IPS-15b (cell line): ENCODE measurements around the gene CD68.

ENCODE experiments used
- H3K27me3 ChIP-seq: one replicate; pipeline ENCODE4 v1.6.1; 2013; ENCODE audit warnings: low read length; ENCODE audit not compliant: control insufficient read depth, insufficient read depth
- H3K36me3 ChIP-seq: one replicate; pipeline ENCODE4 v1.6.1; 2013; ENCODE audit warnings: low read length; ENCODE audit not compliant: control insufficient read depth, insufficient read depth
- H3K4me1 ChIP-seq: one replicate; pipeline ENCODE4 v1.6.1; 2013; ENCODE audit warnings: mild to moderate bottlenecking, low read length; ENCODE audit not compliant: control insufficient read depth, insufficient read depth
- H3K4me3 ChIP-seq: one replicate; pipeline ENCODE4 v1.5.1; 2013; ENCODE audit warnings: low read depth, low read length
- H3K9ac ChIP-seq: one replicate; pipeline ENCODE4 v1.6.1; 2013; ENCODE audit warnings: low read depth, mild to moderate bottlenecking, low read length
- H3K9me3 ChIP-seq: one replicate; pipeline ENCODE4 v1.6.1; 2013; ENCODE audit warnings: mild to moderate bottlenecking, low read length; ENCODE audit not compliant: control insufficient read depth, insufficient read depth

Gene CD68

DNA sequence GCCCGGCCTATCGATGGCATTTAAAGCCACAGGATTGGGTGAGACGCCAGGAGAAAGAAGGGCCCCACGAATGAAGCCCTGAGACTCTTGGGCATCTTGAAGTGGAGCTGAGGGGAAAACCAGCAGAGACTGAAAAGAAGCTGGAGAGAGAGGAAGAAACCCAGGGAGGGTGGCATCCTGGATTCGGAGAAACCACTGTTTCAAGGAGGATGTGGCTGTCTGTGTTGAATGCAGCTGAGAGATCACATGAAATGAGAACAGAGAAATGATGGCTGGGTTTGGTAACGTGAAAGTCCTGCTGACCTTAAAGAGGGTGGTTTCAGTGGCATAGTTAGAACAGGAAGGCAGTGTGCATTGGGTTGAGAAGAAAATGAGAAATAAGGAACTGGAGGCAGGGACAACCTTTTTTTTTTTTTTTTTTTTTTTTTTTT is 26.8 kb upstream of the CD68 start:
- peaks cover 7% of the 10 kb centered on the region for H3K4me1 ChIP-seq
- no peak overlapping the region for H3K4me3 ChIP-seq
- H3K9ac ChIP-seq: no peak overlapping the region
- no peaks in the 10 kb centered on the region for H3K36me3 ChIP-seq
- peaks cover 5% of the 10 kb centered on the region for H3K27me3 ChIP-seq
- H3K9me3 ChIP-seq: no peaks in the 10 kb centered on the region

DNA sequence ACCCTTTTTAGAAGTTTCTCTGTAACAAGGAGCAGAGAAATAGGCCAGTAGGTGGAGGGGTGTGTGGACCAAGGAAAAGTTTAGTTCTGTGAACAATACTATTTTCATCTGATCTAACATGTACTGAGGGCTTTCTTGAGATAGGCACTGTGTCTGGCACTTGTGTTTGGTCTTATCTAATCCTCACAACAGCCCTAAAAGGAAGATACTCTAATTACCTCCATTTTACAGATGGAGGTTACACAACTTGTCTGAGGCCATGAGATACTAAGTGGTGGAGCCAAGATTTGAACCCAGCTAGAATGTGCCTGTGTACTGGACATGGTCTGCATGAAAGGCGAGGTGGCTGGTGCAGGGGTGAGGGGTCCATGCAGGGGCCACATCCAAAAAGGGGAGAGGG is 26.1 kb upstream of the CD68 start:
- peaks cover 8% of the 10 kb centered on the region for H3K4me1 ChIP-seq
- H3K36me3 ChIP-seq: no peaks in the 10 kb centered on the region
- no peak overlapping the region for H3K4me3 ChIP-seq
- no peak overlapping the region for H3K9ac ChIP-seq
- no peaks in the 10 kb centered on the region for H3K9me3 ChIP-seq
- H3K27me3 ChIP-seq: peaks cover 5% of the 10 kb centered on the region

DNA sequence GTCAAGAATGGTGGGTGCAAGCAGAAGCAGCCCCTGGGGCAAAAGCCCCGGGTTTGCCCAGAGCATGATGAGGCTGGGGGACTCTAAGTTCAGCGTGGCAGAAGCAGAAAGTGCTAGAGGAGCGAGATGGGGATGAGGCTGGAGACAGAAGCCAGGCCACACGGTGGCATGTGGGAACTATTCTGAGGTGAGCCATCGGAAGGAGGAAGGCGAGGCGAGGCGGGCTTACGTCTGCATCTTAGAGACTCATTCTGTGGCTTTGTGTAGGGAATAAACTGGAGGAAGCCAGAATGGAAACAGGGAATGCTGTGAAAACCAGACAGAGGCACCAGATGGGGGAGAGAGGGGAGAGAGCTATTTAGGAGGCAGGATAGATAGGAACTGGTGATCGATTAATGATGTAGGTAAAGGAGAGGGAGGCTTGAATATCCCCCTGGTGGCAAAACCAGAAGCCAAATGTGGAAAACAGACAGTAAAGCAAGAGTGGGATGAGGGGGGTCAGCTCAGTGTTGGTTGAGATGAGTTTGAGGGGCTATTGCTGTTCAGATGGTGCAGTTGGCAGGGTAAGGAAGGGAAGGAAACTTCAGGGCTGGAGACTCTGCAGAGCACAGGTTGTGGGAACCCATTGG is 24.0 kb upstream of the CD68 start:
- Histone ChIP-seq H3K4me1 (peaks cover 18% of the 10 kb centered on the region), H3K36me3 (no peaks in the 10 kb centered on the region), H3K9ac (no peak overlapping the region), H3K27me3 (no peaks in the 10 kb centered on the region), H3K9me3 (no peaks in the 10 kb centered on the region), H3K4me3 (no peak overlapping the region)

DNA sequence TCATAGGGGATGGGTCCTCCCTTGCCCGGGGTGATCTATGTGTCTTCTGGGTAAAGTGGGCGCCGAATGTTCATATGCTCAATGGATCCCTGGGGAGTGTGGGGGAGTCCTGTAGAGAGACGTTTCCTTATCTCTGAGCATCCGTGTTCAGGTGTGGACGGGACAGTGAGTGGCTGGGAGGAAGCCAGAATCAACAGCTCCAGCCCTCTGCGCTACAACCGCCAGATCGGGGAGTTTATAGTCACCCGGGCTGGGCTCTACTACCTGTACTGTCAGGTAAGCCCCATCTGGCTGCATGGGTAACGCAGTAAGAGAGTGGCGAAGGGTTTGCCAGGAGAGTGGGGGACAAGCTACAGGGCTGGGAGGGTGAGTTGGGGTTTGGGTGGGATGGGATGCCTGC is 22.8 kb upstream of the CD68 start:
- Histone ChIP-seq H3K9me3 (no peaks in the 10 kb centered on the region), H3K4me3 (no peak overlapping the region), H3K4me1 (peaks cover 22% of the 10 kb centered on the region), H3K36me3 (no peaks in the 10 kb centered on the region), H3K9ac (no peak overlapping the region), H3K27me3 (no peaks in the 10 kb centered on the region)

DNA sequence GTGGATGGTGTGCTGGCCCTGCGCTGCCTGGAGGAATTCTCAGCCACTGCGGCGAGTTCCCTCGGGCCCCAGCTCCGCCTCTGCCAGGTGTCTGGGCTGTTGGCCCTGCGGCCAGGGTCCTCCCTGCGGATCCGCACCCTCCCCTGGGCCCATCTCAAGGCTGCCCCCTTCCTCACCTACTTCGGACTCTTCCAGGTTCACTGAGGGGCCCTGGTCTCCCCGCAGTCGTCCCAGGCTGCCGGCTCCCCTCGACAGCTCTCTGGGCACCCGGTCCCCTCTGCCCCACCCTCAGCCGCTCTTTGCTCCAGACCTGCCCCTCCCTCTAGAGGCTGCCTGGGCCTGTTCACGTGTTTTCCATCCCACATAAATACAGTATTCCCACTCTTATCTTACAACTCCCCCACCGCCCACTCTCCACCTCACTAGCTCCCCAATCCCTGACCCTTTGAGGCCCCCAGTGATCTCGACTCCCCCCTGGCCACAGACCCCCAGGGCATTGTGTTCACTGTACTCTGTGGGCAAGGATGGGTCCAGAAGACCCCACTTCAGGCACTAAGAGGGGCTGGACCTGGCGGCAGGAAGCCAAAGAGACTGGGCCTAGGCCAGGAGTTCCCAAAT is 22.2 kb upstream of the CD68 start:
- Histone ChIP-seq H3K4me3 (peak overlapping the region; percentile 45), H3K9ac (peak overlapping the region; percentile 37), H3K27me3 (no peaks in the 10 kb centered on the region), H3K9me3 (no peaks in the 10 kb centered on the region), H3K36me3 (no peaks in the 10 kb centered on the region), H3K4me1 (peaks cover 22% of the 10 kb centered on the region)

DNA sequence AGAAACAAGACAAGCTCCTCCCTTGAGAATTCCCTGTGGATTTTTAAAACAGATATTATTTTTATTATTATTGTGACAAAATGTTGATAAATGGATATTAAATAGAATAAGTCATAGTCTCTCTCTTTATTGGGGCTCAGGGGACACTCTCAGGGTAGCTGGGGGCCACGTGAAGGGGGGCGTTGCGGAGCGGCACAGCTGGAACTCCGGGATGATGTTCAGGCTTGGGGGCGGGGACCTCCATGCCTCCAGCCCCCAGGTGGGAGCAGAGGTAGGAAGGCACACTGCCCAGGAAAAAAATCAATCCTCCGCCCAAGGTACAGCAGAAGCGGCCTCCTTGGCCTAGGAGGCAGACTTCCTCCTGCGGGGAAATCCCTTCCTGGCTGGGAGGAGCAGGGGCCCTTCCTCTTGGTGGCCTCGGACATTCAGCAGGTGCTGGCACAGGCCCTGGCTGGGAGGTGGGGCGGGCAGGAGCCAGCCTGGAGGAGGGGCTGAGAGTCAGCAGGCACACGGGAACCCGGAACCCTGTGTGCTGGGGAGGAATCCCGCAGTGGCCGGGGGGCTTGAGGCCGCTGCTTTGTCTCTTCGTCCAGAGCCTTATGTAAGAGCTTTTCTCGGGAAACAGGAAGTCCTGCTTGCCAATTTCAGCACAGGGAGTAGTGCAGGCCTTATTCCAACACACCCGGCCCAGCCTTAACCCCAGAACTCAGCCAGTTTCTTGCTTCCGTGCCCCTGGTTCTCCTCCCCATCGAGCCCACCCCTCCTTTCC is 21.5 kb upstream of the CD68 start:
- H3K4me3 ChIP-seq: peak overlapping the region; percentile 45
- no peaks in the 10 kb centered on the region for H3K36me3 ChIP-seq
- H3K9me3 ChIP-seq: no peaks in the 10 kb centered on the region
- H3K27me3 ChIP-seq: no peaks in the 10 kb centered on the region
- H3K4me1 ChIP-seq: peaks cover 22% of the 10 kb centered on the region
- H3K9ac ChIP-seq: peak overlapping the region; percentile 41

DNA sequence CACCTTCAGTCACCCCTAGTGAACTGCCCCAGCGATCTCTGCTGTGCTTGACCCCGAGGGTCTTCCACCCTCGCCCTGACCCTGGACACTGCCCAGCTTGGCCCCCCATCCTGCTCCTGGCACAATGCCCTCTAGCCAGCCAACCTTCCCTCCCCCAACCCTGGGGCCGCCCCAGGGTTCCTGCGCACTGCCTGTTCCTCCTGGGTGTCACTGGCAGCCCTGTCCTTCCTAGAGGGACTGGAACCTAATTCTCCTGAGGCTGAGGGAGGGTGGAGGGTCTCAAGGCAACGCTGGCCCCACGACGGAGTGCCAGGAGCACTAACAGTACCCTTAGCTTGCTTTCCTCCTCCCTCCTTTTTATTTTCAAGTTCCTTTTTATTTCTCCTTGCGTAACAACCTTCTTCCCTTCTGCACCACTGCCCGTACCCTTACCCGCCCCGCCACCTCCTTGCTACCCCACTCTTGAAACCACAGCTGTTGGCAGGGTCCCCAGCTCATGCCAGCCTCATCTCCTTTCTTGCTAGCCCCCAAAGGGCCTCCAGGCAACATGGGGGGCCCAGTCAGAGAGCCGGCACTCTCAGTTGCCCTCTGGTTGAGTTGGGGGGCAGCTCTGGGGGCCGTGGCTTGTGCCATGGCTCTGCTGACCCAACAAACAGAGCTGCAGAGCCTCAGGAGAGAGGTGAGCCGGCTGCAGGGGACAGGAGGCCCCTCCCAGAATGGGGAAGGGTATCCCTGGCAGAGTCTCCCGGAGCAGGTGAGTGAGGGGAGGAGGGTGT is 20.7 kb upstream of the CD68 start, which contains the start of gene TNFSF13:
TNFSF13 (plus strand) TSS at position 207 of the 776 bp plus-strand sequence; CDS start at position 497, 290 bp downstream.
- H3K9ac ChIP-seq: peak within 1 kb of the TSS; percentile 41
- no peaks in the 10 kb centered on the region for H3K9me3 ChIP-seq
- H3K4me1 ChIP-seq: peaks cover 22% of the 10 kb centered on the region
- peak within 1 kb of the TSS; percentile 45 for H3K4me3 ChIP-seq
- no peaks in the 10 kb centered on the region for H3K27me3 ChIP-seq
- peaks cover 7% of the 10 kb centered on the region for H3K36me3 ChIP-seq

DNA sequence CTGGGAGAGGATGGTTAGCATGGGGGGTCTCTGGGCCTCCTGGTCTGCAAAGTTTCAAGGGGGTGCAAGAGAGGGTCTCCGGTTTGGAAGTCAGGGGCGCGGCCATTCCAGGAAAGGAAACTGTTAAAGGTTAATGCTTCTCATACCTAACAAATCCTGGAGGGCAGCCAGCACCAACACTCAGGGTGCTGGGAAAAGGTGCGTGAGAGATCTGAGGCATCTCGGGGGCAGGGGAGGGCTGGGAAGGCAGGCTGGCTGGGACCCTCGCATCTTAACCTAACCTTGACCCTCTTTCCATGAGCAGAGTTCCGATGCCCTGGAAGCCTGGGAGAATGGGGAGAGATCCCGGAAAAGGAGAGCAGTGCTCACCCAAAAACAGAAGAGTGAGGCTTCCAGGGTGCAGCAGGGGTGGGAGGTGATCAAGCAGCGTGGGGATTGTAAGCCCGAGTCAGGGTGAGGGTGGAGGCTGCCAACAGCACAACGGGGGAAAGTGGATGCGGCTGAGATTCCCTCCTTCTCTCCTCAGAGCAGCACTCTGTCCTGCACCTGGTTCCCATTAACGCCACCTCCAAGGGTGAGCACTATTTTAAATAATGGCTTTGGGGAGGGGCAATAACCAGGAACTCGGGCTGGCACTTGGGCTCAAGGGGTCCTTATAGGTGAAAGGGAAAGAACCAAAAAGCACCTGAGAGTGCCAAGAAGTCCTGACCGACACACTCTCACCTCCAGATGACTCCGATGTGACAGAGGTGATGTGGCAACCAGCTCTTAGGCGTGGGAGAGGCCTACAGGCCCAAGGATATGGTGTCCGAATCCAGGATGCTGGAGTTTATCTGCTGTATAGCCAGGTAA is 19.9 kb upstream of the CD68 start:
- H3K9me3 ChIP-seq: no peaks in the 10 kb centered on the region
- H3K36me3 ChIP-seq: peaks cover 14% of the 10 kb centered on the region
- peak overlapping the region; percentile 51 for H3K9ac ChIP-seq
- H3K27me3 ChIP-seq: no peaks in the 10 kb centered on the region
- H3K4me3 ChIP-seq: peak overlapping the region; percentile 94
- peaks cover 22% of the 10 kb centered on the region for H3K4me1 ChIP-seq

DNA sequence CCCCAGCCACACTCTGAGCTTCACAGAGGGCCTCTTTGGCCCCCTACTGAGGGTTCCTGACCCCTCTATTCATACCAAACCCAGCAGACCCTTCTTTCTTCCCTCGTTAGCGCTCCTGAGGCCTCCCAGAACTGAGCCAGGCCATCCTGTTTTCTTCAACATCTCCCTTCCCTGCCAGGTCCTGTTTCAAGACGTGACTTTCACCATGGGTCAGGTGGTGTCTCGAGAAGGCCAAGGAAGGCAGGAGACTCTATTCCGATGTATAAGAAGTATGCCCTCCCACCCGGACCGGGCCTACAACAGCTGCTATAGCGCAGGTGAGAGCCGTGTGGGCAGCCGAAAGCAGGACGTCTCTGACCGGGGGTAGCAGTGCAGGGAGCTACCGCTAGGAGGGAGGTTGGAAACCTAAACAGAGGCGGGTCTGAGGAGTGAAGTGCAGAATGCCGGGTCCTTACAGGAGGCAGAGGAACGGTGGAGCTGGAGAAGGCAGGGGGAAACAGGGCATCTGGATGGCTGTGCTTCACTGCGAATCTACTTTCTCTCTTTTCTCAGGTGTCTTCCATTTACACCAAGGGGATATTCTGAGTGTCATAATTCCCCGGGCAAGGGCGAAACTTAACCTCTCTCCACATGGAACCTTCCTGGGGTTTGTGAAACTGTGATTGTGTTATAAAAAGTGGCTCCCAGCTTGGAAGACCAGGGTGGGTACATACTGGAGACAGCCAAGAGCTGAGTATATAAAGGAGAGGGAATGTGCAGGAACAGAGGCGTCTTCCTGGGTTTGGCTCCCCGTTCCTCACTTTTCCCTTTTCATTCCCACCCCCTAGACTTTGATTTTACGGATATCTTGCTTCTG is 19.0 kb upstream of the CD68 start:
- H3K9ac ChIP-seq: peak overlapping the region; percentile 51

DNA sequence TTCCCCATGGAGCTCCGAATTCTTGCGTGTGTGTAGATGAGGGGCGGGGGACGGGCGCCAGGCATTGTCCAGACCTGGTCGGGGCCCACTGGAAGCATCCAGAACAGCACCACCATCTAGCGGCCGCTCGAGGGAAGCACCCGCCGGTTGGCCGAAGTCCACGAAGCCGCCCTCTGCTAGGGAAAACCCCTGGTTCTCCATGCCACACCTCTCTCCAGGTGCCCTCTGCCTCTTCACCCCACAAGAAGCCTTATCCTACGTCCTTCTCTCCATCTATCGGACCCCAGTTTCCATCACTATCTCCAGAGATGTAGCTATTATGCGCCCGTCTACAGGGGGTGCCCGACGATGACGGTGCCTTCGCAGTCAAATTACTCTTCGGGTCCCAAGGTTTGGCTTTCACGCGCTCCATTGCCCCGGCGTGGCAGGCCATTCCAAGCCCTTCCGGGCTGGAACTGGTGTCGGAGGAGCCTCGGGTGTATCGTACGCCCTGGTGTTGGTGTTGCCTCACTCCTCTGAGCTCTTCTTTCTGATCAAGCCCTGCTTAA is 18.3 kb upstream of the CD68 start:
- H3K27me3 ChIP-seq: no peaks in the 10 kb centered on the region
- H3K4me1 ChIP-seq: peaks cover 20% of the 10 kb centered on the region
- H3K4me3 ChIP-seq: peak overlapping the region; percentile 94
- no peaks in the 10 kb centered on the region for H3K9me3 ChIP-seq
- H3K36me3 ChIP-seq: peaks cover 26% of the 10 kb centered on the region
- H3K9ac ChIP-seq: peak overlapping the region; percentile 85

More for the DNA sequence above, 19.0 kb upstream of the CD68 start:
- Histone ChIP-seq H3K4me1 (peaks cover 22% of the 10 kb centered on the region), H3K36me3 (peaks cover 22% of the 10 kb centered on the region), H3K9me3 (no peaks in the 10 kb centered on the region), H3K27me3 (no peaks in the 10 kb centered on the region), H3K4me3 (peak overlapping the region; percentile 94)
